Ecto neural progenitor cell (in vitro differentiated cells): ENCODE results near the gene ASIC4.
A peak's percentile ranks its signal among the peaks of the same experiment; 100 is the strongest.

Experiments used
- DNase-seq: peaks from one replicate; pipeline ENCODE4 v3.0.0-alpha.2; 2018; ENCODE audit warnings: low spot score

The ASIC4 gene, protein sequence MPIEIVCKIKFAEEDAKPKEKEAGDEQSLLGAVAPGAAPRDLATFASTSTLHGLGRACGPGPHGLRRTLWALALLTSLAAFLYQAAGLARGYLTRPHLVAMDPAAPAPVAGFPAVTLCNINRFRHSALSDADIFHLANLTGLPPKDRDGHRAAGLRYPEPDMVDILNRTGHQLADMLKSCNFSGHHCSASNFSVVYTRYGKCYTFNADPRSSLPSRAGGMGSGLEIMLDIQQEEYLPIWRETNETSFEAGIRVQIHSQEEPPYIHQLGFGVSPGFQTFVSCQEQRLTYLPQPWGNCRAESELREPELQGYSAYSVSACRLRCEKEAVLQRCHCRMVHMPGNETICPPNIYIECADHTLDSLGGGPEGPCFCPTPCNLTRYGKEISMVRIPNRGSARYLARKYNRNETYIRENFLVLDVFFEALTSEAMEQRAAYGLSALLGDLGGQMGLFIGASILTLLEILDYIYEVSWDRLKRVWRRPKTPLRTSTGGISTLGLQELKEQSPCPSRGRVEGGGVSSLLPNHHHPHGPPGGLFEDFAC

DNA sequence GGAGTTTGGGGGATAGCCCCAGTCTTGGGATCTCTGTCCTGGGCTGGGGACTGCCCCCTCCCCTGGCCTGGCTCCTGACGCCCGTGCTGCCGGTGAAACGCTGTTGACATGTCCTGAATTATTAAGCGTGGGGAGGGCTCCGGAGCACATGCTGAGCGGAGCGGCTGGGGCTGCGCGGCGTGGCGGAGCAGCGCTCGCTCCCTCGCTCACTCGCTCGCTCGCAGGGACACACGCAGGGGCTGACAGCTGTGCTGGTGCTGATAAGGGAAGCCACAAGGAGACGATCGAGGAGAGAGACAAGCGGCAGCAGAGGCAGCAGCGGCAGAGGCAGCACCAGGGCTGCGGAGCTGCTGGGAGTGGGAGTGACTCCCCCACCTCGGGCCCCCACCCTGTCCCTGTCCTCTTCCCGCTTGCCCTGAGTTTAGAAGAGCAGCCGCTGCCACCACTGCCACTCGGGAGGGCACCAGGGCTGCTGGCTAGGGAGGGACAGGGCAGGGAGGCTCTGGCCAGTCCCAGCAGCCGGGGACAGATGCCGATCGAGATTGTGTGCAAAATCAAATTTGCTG lies at the start of gene ASIC4:
Gene ASIC4 (plus strand): TSS at position 287 of the 566 bp plus-strand sequence. CDS start 243 bp downstream, at position 530.
- peak; percentile 66 for DNase-seq

GRCh38 chr2:219465659-219466561 lies 48.4 kb upstream of the ASIC4 start:
- DNase-seq, result no peak

- DNase-seq, result no peak
These were observed 47.2 kb upstream of the ASIC4 start for GRCh38 chr2:219466816-219467735.

- DNase-seq, result no peak
These were observed 46.6 kb upstream of the ASIC4 start for GRCh38 chr2:219467736-219468075.

GRCh38 chr2:219468410-219469185 lies 45.7 kb upstream of the ASIC4 start:
- DNase-seq, result no peak

DNA sequence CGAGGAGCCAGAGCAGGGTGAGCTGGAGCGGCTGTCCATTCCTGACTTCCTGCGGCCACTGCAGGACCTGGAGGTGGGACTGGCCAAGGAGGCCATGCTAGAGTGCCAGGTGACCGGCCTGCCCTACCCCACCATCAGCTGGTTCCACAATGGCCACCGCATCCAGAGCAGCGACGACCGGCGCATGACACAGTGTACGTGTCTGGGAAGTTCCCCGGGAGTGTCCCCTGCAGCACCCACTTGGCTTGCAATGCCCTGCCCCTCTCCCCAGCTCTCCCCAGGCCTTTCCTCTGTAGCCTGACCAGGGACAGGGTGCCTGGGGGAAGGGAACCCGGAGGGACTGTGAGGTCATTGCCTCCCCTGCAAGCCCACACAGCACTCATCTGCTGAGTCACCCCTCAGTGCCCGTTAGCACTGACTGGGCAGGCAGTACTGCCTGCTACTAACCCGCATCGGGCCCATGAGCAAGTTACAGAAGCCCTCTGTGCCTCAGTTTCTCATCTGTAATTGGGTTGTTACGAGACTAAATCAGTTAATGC lies 45.0 kb upstream of the ASIC4 start:
- no peak for DNase-seq

GRCh38 chr2:219470429-219470828 lies 43.9 kb upstream of the ASIC4 start:
- no peak for DNase-seq

GRCh38 chr2:219471476-219472371 lies 42.6 kb upstream of the ASIC4 start:
- DNase-seq, result no peak

DNA sequence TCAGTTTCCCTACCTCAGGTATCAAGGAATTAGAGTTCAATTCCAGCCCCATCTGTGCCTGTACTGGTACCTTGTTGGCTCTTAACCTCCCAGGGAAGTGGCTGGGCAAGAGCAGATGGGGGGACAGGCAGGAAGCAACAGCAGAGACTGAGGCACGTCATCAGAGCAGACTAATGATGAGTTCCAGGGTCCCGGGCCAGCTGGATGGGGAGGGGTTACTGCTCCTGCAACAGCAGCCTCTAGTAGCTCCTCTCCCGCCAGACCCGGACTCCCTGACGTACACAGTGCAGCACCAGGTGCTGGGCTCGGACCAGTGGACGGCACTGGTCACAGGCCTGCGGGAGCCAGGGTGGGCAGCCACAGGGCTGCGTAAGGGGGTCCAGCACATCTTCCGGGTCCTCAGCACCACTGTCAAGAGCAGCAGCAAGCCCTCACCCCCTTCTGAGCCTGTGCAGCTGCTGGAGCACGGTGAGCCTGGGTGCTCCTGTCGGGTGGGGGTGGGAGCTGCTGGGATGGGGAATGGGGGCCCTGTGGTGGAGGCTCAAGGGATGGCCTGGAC lies 41.6 kb upstream of the ASIC4 start:
- no peak for DNase-seq

DNA sequence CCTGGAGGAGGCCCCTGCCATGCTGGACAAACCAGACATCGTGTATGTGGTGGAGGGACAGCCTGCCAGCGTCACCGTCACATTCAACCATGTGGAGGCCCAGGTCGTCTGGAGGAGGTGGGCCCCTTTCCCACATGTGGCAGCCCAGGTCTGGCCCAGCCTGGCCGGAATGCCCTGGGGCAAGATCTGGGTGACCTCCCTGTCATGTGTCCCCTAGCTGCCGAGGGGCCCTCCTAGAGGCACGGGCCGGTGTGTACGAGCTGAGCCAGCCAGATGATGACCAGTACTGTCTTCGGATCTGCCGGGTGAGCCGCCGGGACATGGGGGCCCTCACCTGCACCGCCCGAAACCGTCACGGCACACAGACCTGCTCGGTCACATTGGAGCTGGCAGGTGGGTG lies 40.8 kb upstream of the ASIC4 start:
- DNase-seq, result no peak

- DNase-seq, result no peak
These were observed 39.8 kb upstream of the ASIC4 start for GRCh38 chr2:219474285-219475060.

DNA sequence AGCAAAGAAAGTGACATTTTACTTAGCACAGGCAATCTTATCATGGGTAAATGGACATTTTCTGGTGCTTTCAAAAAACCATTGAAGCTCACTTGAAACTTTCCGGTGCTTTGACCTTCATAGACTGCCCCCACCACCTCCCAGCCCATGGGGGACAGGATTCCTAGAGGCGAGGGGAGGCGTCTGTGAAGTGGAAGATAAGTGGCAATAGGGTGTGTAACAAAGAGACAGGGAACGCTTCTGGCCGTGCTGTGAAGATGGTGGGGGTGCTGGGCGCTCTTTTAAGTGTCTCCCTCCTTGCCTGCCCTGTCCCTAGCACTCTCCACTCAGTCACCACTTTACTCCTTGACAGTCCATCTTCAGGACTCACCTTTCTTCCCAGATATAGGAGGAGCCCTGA lies 39.0 kb upstream of the ASIC4 start:
- DNase-seq, result no peak

GRCh38 chr2:219475697-219476651 lies 38.3 kb upstream of the ASIC4 start:
- peak; percentile 83 for DNase-seq

DNA sequence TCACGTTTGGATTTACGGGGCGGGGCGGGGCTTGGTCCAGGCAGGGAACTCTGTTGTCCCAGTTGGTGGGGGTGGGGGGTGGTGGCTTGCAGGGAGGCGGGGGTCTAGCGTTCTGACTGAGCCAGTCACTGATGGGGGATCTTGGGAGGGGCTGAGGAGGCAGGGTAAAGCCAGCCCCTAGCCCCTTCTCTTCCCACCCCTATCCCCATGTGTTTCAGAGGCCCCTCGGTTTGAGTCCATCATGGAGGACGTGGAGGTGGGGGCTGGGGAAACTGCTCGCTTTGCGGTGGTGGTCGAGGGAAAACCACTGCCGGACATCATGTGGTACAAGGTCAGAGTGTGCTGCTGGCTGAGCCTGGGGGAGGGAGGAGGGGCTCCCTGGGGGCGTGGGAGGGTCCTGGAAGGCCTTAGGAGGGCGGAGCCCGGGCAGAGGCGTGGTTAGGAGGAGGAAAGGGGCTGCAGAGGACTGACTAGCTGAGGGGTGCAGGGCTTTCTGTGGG lies 37.6 kb upstream of the ASIC4 start:
- peak; percentile 87 for DNase-seq

GRCh38 chr2:219477179-219477578 lies 37.1 kb upstream of the ASIC4 start:
- no peak for DNase-seq

DNA sequence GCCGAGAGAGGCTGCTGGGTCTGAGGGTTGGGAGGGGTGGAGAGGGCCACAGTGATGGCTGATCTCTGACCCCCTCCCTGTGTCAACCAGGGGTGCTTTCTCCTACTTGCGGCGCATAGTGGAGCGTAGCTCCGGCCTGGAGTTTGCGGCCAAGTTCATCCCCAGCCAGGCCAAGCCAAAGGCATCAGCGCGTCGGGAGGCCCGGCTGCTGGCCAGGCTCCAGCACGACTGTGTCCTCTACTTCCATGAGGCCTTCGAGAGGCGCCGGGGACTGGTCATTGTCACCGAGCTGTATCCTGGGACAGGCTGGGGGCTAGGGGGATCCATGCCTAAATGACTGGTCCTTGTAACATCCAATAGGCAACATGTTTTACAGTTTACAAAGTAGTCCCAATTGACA lies 36.5 kb upstream of the ASIC4 start:
- no peak for DNase-seq

DNA sequence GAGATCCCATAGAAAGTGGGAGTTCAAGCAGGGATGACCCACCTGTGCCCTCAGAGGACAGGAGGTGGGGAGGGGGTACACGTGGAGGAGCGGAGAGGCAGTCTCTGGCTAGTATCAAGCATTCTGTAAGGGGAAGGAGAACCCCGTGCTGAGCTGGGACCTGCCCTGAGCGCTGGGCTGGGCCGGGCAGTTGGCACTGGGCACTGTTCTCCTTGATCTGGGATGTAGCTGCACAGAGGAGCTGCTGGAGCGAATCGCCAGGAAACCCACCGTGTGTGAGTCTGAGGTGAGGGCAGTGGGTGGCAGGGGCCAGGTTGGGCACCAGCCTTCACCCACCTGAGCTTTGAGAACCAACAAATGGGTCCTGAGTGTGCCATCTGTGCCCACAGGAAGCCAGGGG lies 35.4 kb upstream of the ASIC4 start:
- DNase-seq, result no peak
